Raji (cell line): ENCODE data around the gene SPRR5.

ENCODE experiments used
- POLR2A ChIP-seq: IDR thresholded peaks from 2 replicates; pipeline ENCODE4 v1.6.1; 2011; ENCODE audit warnings: low read depth, low read length, control low read depth; ENCODE audit not compliant: insufficient read depth

The SPRR5 gene

DNA sequence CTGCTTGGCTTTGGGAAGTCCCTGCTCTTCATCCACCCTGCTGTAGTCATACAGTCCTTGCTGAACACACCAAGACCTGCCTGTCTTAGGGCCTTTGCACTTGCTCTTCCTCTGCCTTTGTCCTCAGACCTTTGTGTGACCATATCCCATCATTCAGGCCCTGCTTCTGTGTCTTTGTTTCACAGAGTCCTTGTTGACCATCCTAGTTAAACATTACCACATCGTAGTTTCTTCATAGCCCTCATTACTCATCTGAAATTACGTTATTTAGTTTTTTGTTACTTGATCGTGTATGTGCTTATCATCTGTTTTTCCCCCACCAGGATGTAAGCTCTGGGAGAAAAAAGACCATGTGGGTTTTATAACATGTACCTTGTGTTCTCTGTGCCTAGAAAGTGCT lies 18.3 kb upstream of the SPRR5 start:
- TF ChIP-seq POLR2A, result no peak

DNA sequence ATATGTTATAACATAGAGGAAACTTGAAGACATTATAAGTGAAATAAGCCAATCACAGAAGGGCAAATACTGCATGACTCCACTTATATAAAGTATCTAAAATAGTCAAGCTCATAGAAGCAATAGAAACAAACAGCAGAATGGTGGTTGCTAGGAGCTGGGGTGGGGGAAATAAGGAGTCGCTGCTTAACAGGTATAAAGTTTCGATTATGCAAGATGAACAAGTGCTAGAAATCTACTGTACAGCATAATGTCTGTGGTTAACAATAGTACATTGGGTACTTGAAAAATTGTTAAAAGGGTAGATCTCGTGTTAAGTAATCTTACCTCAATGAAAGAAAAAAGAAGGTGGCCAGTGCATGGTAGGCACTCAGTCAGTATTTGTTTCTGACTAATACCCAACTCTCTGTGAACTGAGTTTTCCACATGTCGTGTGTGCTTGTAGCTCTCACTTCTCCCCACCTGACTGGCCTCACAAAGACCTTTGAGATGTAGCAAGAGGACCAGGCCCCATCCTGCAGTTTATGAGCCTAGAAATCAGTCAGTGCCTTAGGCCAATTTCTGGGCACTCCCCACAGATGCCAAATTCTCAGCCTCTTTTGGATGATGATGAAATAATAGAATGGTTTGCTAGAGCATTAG lies 14.7 kb upstream of the SPRR5 start:
- no peak for TF ChIP-seq POLR2A

DNA sequence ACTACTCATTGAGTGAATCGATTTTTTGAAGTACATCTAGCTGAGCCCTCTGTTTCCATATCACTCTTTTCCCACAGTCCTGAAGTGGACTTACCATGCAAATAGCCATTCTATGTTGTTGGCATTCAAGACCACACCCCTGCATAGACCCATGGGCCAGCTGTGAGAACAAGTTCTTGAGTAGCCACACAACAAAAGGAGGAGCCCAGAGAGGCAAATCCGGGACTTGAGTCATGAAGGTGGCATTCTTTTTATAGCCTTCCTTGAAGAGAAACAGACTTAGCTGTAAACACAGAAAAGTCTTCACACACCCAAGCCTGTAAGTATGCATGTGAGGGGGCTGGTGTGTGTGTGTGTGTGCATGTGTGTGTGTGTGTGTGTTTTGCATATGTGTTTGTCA lies 13.8 kb upstream of the SPRR5 start:
- no peak for TF ChIP-seq POLR2A

DNA sequence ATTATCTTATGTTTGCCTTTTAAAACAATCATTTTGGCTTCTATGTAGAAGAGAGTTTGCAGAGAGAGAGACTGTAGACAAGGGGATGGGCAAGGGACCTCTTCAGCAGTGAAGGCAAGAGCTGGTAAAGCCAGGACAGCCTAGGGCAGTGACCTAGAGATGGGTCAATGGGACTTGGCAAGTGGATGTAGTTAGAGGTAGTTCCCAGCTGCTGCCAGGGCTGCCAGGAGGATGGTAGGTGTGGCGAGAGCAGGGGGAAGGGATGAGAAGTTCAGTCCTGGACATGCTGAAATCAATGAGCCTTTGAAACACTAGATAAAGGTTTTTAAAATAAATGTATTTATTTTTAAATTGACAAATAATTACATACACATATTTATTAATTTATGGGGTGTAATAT lies 6.4 kb upstream of the SPRR5 start:
- TF ChIP-seq POLR2A, result no peak

DNA sequence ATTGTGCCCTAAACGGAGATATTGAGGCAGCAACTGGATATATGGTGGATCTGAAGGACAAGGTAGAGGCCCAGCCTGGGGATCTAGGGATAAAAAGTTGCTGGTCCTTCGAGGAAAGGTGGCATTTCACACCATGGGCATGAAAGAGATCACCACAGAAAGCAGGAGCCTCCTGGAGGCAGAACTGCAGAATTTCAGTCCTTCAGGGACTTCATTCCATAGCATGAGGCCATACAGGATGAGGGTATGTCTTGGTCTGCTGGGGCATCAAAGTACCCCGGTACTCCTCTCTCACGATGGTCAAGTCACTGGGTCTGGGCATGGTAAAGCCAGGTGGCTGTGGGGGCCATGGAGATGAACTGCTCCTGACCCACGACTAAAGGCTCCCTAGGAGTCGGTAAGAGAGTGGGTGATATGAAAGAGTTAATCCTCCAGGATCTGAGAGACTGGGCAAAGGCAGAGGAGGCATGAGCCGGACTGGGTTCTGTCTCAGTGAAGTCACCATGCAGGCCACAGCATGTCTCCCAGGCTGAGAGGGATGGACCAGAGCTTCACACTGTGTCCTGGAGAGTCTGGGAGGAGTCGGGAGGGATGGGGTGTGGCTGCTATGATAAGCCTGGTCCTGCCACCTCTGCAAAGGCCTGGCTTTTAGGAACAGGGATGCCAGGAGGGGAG lies 5.8 kb upstream of the SPRR5 start:
- TF ChIP-seq POLR2A, result no peak

DNA sequence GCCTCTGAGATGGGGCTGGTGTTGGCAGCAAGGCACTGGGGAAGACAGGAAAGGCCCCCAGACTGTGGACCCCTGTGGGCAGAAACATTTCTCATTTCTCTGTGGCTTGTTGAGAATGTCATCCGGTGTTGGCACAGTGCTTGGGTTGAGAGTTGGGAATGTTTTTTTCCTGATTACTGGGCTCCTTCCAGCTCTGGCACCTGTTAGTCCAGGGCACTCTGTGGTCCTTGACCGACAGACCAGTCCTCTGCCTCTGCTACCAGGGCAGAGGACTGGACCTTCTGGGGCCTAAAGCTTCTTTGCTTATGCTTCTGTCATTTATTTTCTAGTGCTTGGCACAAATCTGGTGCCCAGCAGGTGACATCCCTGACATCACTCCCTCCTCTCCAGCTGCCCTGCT lies 4.8 kb upstream of the SPRR5 start:
- TF ChIP-seq POLR2A, result no peak

DNA sequence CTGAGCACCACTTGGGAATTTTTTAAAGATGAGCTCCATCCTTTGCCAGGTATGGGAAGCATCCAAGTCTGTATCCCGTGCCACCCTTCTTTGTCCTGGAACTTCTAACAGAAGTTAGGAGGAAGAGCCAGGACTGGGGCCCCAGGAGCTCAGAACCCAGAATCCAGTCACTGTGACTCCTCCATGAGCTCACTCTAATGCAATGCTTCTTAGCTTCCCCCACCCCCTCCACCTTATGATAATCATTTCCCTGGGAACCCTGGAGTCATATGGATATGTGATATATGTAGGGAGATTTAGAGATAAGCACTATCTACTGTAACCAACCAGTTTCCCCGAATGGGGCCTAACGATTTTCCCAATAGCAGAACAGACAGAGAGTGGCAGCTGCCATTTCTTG lies 758 bp upstream of the SPRR5 start:
- no peak for TF ChIP-seq POLR2A

DNA sequence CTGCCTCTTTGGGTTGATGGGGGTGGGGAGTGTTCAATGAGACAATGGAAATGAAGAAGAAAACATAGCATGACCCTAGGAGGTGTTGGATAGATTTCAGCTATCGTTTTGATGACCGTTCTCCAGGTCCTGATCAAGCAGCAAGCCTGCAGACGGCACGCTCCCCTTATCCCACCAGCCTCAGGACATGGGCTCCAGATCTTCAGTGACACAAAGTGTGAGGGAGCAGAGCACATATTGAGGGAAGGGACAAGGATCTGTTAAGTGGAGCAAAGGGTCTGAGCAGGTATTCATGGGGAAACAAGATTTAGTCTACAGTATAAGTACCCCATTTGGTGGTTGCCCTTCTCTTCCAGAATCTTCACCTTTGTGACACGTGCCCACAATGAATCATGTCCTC lies 4.7 kb downstream of the SPRR5 start:
- TF ChIP-seq POLR2A, result no peak

DNA sequence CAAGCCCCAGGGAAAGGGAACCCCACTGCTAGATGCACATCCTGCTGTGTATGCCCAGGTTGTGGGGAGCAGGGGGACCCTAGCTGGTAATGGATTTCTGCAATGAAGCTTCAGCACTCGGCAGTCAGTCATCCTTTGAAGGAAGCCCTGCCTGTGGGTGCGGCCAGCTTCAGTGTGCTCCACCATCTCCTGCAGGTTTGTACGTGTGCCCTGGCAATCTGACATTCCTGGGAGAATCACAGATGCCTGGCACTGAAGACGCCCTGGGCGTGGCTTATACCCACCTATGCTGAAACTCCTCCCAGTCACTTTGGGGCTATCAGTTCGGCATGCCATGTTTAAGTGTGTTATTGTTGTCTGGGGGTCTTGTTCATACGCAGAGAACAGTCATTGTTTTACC lies 6.8 kb downstream of the SPRR5 start:
- no peak for TF ChIP-seq POLR2A

DNA sequence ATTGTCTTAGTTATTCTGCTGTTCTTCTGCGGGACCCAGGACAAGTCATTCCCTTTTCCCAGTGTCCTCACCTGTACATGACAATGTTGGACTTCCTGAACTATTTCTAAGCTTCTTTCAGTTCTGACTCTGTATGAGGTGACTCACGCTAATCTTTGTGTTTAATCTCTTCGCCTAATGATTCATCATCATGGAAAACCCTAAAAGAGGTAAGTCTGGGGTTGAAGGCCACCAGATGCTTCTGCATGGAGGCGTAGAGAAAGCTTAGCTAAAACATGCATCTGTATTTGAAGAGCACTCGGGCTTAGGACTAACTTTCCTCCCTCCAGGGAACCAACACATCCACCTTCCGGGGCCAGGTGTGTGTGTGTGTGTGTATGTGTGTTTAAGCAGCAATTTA lies 7.4 kb downstream of the SPRR5 start:
- TF ChIP-seq POLR2A, result no peak

DNA sequence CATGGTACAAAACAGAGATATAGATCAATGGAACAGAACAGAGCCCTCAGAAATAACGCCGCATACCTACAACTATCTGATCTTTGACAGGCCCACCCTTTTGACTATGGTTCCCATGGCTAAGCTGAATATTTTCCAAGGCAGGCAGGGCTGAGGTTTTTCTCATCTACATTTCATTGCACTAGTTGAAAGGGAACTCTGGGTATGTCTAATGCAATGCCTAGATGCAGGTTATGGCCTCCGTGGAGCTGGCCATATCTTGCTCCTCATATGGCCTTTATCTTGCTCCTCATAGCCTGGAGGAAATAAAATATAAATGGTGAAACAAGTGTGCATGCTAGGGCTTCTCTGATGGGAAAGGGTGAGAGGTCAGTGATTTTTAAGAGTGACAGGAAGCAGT lies 10.6 kb downstream of the SPRR5 start:
- no peak for TF ChIP-seq POLR2A

DNA sequence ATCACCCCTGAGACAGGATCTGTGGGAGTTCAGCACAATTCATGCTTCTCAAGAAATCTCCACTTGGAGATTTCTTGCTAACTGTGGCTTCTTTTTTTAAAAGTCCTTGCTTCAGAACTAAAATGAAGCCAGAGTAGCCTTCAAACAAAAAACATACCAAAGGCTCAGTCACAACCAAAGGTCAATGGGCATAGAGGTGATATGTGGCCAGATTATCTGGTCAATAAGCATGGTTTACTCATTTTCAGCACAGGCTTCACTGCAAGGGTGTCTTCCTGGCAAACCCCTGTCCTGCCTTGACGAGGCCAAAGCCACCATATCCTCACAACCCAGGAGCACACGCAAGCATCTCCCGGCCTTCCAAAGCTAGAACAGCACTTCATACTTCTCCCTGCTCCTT lies 12.3 kb downstream of the SPRR5 start:
- TF ChIP-seq POLR2A, result no peak

DNA sequence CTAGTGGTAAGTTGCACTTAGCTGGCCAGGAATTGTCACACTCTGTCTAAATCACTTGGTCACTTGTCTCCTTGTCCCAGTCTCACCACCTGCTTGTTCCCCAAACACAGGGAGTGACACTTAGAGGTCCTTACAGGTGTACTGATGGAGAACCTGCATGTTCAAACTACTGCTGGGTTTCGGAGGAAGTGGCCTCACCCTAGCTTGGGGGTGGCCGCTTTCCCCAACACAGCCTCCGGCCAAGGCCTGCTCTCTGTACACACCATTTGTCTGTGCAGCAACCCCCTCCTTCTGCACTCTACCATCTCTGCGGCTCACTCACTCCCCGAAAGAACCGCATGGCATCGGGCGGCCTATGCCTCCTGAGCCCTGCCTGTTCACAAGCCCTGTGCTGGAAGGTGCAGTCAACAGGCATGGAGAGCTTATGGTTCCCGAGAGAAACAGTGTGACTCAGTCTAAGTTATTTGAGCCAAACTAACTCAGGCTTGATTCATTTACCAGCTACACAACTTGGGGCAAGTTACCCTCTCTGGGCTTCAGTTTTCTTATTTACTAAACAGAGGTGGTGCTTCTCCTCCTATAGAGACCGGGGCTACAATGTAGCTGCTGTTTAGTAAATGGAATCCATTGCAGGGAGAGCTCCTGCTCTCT lies 12.9 kb downstream of the SPRR5 start:
- no peak for TF ChIP-seq POLR2A

DNA sequence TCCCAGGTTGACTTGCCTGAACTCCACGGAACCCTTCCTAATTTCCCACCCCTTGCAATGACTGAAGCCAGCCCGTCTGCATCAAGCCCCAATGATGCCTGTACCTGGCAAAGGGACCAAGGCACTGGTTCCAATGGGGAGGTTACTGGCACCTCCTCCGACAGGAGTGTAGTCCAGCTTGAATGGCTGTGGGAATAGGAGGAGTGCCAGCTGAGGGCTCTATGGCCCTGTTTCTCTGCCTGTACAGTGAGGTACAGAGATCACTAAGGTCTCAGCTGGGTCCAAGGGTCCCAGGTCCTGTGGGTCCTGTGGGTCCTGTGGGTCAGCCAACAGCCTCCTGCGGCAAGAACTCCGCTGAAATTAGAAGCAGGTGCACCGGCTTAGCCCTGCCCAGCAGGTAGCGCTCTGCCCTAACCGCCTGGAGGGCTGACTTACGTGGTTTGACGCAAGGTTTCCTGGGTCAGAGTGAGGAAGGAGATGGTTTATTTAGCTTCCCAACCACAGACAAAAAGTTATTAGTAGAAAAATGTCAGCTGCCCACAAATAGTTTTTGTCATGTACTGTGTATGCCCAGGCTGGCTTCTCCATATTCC lies 13.5 kb downstream of the SPRR5 start:
- TF ChIP-seq POLR2A, result no peak

DNA sequence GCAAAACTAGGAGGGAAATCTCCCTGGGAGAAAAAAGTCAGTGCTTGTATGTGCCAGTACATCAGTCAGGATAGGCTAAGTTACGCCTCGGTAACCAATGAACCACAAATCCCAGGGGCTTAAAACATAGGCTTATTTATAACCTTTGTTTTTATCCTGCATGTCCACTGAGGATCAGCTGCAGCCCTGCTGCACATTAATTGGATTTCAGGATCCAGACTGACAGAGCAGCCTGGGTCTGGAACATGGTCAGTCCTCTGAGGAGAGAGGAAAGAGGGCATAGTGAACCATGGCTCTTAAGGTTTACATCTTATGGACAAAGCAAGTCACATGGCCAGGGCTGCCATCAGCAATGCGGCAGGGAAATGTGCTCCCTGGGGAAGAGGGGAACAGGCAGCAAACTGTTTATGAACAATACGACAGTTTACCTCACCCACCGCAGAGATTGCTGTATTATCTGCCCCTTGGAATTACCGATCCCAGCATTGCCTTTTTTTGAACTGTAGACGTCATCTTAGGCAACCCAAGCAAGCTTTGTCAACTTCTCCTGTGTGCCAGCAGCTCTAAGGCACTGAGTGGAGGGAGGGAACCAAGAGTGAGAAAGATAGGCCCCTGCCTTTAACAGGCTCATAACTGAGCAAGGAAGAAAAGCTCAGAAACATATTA lies 14.4 kb downstream of the SPRR5 start:
- no peak for TF ChIP-seq POLR2A
